ENCODE measurements around the gene RAB40C.
A peak's percentile ranks its signal among the peaks of the same experiment; 100 is the strongest.

Gene RAB40C

GRCh38 chr16:634051-634670 is 44.3 kb downstream of the RAB40C start:
- DNase-seq, result no peak

- no peak for DNase-seq
Observed at GRCh38 chr16:634996-635395, 45.1 kb downstream of the RAB40C start.

- DNase-seq, result peak; percentile 43
Observed at GRCh38 chr16:635573-636205, 45.8 kb downstream of the RAB40C start.

DNA sequence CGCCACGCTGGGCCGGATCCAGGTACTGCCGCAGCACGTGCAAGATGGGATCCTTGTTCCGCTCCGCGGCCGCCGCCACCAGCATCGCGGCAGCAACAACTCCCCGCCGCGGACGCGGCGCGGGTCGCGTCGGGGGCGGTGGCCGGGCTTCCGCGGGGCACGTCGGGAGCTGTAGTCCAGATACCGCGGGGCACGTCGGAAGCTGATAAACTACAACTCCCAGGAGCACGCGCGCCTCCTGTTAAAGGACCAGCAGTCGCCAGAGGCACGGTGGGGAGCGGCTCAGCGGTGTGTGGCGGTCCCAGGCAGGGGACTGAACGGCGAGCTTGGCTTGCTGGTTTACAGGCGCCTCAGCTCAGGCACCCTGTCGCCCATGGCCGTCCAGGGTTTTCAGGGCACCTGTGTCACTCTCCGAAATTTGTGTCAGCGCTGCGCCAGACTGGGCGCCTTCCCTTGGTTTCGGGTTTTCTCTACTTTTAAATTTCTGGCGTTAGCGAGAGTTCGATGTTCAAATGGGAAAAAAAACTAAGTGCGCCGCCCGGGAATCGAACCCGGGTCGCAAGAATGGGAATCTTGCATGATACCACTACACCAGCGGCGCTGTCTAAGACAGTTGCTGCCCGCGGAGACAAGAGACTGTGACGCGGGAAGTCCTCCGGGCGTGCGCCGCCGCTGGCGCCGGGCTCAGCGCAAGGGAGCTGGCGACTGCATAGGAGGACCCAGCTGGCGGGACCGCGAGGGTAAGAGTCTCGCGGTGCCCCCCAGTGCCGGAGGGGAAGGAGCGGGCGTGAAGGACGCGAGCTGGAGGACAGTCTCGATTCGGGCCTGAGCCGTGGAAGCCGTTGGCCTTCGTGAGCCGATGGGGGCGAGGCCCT is 46.6 kb downstream of the RAB40C start, which contains the start of gene METTL26:
TSS of gene METTL26 (minus strand) at position 100 of the 875 bp plus-strand sequence. CDS start at position 85, 15 bp downstream.
- peak; percentile 95 for DNase-seq

- peak; percentile 91 for DNase-seq
Observed at GRCh38 chr16:637081-638018, 47.5 kb downstream of the RAB40C start.

DNA sequence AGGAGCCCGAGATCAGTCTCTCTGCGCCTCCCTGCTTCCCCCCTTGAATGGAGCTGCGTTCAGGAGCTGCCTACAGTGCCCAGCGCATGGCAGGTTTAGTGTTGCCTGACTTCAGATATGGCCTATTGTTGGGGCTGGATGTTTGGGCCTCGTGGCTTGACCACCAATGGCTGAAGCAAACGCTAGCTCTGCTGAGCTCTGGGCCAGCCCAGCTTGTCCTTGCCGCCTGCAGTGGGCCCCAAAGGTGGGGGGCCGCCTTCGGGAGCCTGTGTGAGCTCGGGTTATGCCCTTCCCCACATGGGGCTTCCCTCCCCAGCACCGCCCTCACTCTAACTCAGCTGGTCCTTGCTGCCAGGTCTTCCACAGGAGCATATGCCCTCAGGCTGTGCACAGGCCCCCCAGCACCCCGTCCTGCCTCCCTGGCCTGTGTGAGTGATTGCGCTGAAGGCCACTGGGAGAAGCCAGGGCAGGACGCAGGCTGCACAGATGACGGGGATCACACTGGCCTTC is 48.2 kb downstream of the RAB40C start:
- no peak for DNase-seq

- no peak for DNase-seq
Observed at GRCh38 chr16:638836-639235, 49.0 kb downstream of the RAB40C start.

DNA sequence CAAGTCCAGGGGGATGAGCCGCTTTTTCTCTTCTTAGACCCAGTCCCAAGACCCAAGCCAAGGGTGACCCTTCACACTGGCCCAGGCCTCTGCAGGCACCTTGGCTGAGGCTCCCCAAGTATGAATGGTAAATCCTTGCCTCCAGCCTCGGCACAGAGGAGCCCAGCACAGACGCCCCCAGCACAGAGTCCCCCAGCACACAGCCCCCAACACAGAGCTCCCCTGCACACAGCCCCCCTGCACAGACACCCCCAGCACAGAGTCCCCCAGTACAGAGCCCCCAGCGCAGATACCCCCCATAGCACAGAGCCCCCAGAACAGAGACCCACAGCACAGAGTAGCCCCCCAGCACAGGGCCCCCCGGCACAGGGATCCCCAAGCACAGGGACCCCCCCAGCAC is 50.7 kb downstream of the RAB40C start:
- DNase-seq, result no peak

- peak; percentile 91 for DNase-seq
Observed at GRCh38 chr16:641326-642188, 51.7 kb downstream of the RAB40C start, which contains the start of gene MCRIP2. Gene MCRIP2 (plus strand): TSS chr16:641828. CDS start chr16:641992, 164 bp downstream.

DNA sequence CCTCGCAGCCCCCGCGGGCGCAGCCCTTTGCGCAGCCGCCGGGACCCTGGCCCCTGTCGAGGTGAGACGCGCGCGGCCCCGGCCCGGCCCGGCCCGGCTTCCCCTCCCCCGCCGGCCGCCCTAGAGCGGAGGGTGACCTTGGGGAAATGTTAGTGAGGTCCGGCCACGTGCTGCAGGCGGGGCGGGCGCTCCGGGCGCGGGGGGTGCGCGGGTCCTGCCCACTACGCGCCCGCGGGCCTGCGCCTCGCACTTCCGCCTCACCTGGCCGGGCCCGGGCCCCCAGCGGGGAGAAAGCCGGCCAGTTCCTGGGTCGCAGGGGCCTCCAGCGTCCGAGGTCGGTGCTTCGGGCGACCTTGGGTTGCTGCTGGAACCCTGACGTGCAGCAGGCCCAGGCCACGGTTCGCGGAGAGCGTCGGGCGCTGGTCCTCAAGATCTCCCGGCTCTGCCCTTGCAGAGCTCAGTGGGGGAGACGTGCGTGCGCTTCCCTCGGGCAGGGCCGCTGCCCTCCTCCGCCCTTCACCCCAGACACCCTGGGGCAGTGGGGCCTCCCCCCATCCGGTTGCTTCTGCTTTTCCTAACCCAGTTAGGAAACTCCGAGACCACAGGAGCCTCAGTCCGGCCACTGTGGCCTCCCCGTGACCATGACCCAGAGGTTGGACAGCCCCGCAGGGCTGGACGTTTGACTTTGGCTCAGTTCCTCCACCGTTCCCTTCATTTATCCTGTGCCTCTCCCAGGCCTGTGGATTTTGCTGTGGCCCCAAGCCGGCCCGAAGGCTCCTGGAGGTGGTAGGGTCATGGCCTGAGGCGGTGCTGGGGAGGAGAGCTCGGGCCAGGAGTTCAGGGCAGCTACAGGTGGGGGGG is 52.6 kb downstream of the RAB40C start:
- DNase-seq, result peak; percentile 65

- no peak for DNase-seq
Observed at GRCh38 chr16:643050-643368, 53.1 kb downstream of the RAB40C start.

DNA sequence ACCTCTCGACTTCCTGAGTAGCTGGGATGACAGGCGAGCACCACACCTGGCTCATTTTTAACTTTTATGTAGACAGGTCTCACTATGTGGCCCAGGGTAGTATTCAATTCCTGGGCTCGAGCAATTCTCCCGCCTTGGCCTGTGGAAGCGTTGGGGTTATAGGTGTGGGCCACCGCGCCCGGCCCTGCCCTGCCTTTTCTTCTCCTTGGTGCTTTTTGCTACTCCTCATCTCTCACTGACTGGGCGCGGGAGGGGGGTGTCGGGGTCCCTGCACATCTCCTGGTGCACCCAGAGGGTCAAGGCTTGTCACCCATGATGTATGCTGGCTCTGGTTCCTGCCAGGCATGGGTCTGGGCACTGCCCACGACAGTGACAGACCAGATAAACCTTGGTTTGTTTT is 54.7 kb downstream of the RAB40C start:
- no peak for DNase-seq

GRCh38 chr16:645852-646678 is 56.2 kb downstream of the RAB40C start:
- no peak for DNase-seq

GRCh38 chr16:646679-647172 is 56.9 kb downstream of the RAB40C start:
- DNase-seq, result no peak

DNA sequence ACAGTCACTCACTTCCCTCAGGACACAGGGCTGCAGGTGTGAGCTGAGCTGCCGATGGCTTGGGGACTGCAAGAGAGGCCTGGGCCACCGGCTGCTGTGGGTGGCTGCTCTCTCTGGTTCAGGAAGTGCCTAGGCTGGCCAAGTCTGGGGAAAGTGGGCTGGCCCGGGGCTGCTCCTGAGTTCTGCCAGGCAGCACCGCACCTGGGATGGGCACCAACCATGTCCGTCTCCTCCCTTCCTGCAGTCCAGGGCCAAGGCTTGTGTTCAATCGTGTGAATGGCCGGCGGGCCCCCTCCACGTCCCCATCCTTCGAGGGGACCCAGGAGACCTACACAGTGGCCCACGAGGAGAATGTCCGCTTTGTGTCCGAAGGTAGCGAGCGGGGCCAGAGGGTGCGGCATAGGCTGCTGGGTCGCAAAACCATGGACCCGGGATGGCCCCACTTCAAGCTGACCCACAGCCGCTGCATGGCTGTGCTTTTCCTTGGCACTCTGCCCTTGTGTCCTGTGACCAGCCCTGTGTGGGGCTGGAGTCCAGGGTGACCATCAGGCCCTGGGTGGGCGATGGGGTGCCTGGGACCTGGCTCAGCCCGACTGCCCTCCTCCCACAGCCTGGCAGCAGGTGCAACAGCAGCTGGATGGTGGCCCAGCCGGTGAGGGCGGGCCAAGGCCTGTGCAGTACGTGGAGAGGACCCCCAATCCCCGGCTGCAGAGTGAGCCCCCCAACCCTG is 57.5 kb downstream of the RAB40C start:
- DNase-seq, result no peak

GRCh38 chr16:648071-648780 is 58.4 kb downstream of the RAB40C start:
- peak; percentile 76 for DNase-seq

GRCh38 chr16:648781-649589 is 59.1 kb downstream of the RAB40C start, which contains the start of gene WDR90:
Gene WDR90 (plus strand): TSS chr16:649365. CDS start chr16:649417, 52 bp downstream.
- DNase-seq, result peak; percentile 97

Measured in stimulated activated CD4-positive, alpha-beta T cell treated with anti-CD3 and anti-CD28 coated beads, Interleukin-15, amount 100 ng/mL, for 24 hours (primary cell).